Peyer's patch (tissue), 4 donors: ENCODE measurements around the gene SAFB.
"Not testable (repeated sequence)": the region's sequence is repeated elsewhere in the genome, so short reads cannot be mapped to it uniquely, and the experiment has no call there.

Source experiments
- POLR2A ChIP-seq, 2 donors: fragments of 450-650 bp; IDR thresholded peaks; one replicate each; pipeline ENCODE4 v1.5.1; 2017; ENCODE audit warnings: antibody characterized with exemption in 2 of 2, mild to moderate bottlenecking in 2 of 2, moderate library complexity in 2 of 2
- TF ChIP-seq, protein P1 (sequence below), 6 experiments: fragments of 450-650 bp in 4 of 6; fragments of 200-600 bp in 2 of 6; sonication (generic) in 1 of 6; IDR thresholded peaks; one replicate each; pipeline ENCODE4 v1.5.1; 2017 to 2019; ENCODE audit warnings: antibody characterized with exemption in 6 of 6, mild to moderate bottlenecking in 3 of 6, moderate library complexity in 1 of 6

DNA sequence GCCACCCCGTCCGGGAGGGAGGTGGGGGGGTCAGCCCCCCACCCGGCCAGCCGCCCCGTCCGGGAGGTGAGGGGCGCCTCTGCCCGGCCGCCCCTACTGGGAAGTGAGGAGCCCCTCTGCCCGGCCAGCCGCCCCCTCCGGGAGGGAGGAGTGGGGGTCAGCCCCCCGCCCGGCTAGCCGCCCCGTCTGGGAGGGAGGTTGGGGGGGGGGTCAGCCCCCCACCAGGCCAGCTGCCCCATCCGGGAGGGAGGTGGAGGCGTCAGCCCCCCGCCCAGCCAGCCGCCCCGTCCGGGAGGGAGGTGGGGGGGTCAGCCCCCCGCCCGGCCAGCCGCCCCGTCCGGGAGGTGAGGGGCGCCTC lies 79.1 kb downstream of the SAFB start:
- TF ChIP-seq, protein P1, sequence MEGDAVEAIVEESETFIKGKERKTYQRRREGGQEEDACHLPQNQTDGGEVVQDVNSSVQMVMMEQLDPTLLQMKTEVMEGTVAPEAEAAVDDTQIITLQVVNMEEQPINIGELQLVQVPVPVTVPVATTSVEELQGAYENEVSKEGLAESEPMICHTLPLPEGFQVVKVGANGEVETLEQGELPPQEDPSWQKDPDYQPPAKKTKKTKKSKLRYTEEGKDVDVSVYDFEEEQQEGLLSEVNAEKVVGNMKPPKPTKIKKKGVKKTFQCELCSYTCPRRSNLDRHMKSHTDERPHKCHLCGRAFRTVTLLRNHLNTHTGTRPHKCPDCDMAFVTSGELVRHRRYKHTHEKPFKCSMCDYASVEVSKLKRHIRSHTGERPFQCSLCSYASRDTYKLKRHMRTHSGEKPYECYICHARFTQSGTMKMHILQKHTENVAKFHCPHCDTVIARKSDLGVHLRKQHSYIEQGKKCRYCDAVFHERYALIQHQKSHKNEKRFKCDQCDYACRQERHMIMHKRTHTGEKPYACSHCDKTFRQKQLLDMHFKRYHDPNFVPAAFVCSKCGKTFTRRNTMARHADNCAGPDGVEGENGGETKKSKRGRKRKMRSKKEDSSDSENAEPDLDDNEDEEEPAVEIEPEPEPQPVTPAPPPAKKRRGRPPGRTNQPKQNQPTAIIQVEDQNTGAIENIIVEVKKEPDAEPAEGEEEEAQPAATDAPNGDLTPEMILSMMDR (IDR thresholded peaks at IDR 0.05) = not testable (repeated sequence)
- TF ChIP-seq POLR2A (IDR thresholded peaks at IDR 0.05) = not testable (repeated sequence)
